Adrenal gland (tissue), 12 donors: Measurements from ENCODE around the gene CCDC28A. TPM values are rescaled to one million over a fixed set of nuclear protein-coding genes. Genes with fewer than 3 reads are reported as not detected.

Experiments
- DNase-seq, 7 donors: peaks; one replicate each; pipeline ENCODE4 v3.0.0-alpha.2; 2019 to 2020
- H3K27ac ChIP-seq, 5 donors: fragments of 200-600 bp; sonication (generic) in 4 of 5; 1 replicate in 3 of 5; 2 replicates in 2 of 5; pipeline versions ENCODE4 v1.5.1 to v1.8.0; 2016 to 2020; ENCODE audit warnings: mild to moderate bottlenecking in 1 of 5
- H3K27me3 ChIP-seq: fragments of 200-600 bp; 2 replicates; pipeline ENCODE4 v1.8.0; 2021
- H3K36me3 ChIP-seq, 2 donors: fragments of 200-600 bp; replicated peaks in 1 of 2; 1 replicate in 1 of 2; 2 replicates in 1 of 2; pipeline versions ENCODE4 v1.5.1 to v1.8.0; 2018 to 2022
- H3K4me1 ChIP-seq, 2 donors: fragments of 200-600 bp; replicated peaks in 1 of 2; 1 replicate in 1 of 2; 2 replicates in 1 of 2; pipeline versions ENCODE4 v1.5.1 to v1.8.0; 2018 to 2021
- H3K4me3 ChIP-seq, 4 donors: fragments of 200-600 bp; sonication (generic) in 3 of 4; one replicate each; pipeline ENCODE4 v1.5.1; 2016 to 2018
- H3K9me3 ChIP-seq, 3 donors: fragments of 200-600 bp; sonication (generic) in 1 of 3; replicated peaks in 1 of 3; 1 replicate in 2 of 3; 2 replicates in 1 of 3; pipeline versions ENCODE4 v1.5.1 to v1.8.0; 2016 to 2021
- POLR2A ChIP-seq, 2 donors: fragments of 450-650 bp; IDR thresholded peaks; one replicate each; pipeline ENCODE4 v1.6.1; 2017; ENCODE audit warnings: antibody characterized with exemption in 2 of 2, mild to moderate bottlenecking in 2 of 2, moderate library complexity in 1 of 2
- WGBS, 4 donors: extraction: QIAGEN DNeasy Blood & Tissue Kit in 2 of 4; methylation state at CpG; one replicate each; pipeline versions ENCODE4 v1.1.5 to v1.1.7; 2013 to 2017; 5-methylcytosine and 5-hydroxymethylcytosine counted together
- intact Hi-C, 2 donors: fragments of 100-400 bp; cut with DNase I; formaldehyde crosslinking; loops; one replicate each; pipeline versions ENCODE4 v1.14.1 to v1.15.0; 2022 to 2023
- polyA plus RNA-seq, 3 donors: library from polyadenylated mRNA; stranded (reverse); fragments of 200-250 nt in 2 of 3; fragments of 350-450 nt in 1 of 3; fragmentation: Illumina TruSeq in 1 of 3; extraction: RNeasy Lipid Tissue Mini Kit (QIAGEN cat#74804) in 1 of 3; gene quantifications; one replicate each; pipeline ENCODE4 v1.2.3, GENCODE V29; 2013 to 2014
- total RNA-seq, 9 donors: library from RNA; depleted of rRNA in 4 of 9; stranded (reverse); fragments of >200 nt in 4 of 9; fragments of 120-200 nt in 1 of 9; fragmentation: NEBNext Ultra II Directional in 1 of 9; extraction: Animal tissue kit (Norgen Biotek cat#: 25700) in 1 of 9; gene quantifications; one replicate each; pipeline versions ENCODE4 v1.1.0 to v1.2.4, GENCODE V29; 2013 to 2023
- TF ChIP-seq, protein P1 (sequence below), 6 experiments: fragments of 450-650 bp in 4 of 6; fragments of 200-600 bp in 2 of 6; sonication (generic) in 1 of 6; IDR thresholded peaks; 1 replicate in 5 of 6; 2 replicates in 1 of 6; pipeline versions ENCODE4 v1.5.1 to v1.8.0; 2016 to 2021; ENCODE audit warnings: antibody characterized with exemption in 6 of 6, mild to moderate bottlenecking in 2 of 6, moderate library complexity in 1 of 6
- donor health status: healthy with polysubstance abuse.
- donor health status: Bipolar disorder and iron deficiency.
- donor health status: DM: yes; HTN: yes; CAD: no.
- donor health status: DM: no; HTN: no; CAD: no.
- donor health status: DM: no; HTN: no; CAD: no.
- donor health status: DM: yes; HTN: yes; CAD: no.

CCDC28A gene
- total and polyA plus RNA-seq, 12 donors: 24.1 to 70.0 (median 44.2) TPM

DNA sequence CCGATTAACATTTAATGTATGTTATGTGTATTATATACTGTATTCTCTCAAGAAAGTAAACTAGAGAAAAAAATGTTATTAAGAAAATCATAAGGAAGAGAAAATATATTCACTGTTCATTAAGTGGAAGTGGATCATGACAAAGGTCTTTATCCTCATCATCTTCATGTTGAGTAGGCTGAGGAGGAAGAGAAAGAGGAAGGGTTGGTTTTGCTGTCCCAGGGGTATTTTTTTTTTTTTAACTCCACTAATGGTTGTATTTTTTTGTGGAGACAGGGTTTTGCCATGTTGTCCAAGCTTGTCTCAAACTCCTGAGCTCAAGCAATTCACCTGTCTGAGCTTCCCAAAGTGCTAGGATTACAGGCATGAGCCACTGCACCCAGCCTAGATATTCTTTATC, 33.3 kb downstream of the CCDC28A start:
- intact Hi-C loops: no loop called here
- WGBS, 4 donors: 87 to 100% (median 92%) methylated on average over 1 of the region's 1 CpG

DNA sequence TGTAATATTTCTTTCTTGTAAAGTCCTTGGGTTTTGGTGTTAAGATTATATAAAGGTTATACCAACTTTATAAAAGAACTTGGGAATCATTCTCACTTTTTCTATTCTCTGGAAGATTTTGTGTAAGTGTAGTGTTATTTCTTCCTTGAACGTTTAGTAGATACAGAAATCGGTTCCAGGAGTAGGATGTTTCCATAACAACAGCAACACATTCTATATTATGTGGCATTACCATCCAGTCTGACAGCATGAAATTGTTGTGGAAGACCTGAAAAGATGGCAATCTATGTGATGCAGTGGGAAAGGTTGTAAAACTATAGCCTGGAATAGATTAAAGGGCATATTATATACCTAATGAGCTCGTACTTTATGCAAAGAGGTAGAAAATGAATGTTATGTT, 36.1 kb downstream of the CCDC28A start:
- 81 to 89% (median 84%) methylated on average over 3 of the region's 3 CpGs for WGBS, 4 donors

More for the DNA sequence above, 33.3 kb downstream of the CCDC28A start:
- no peaks in the 10 kb centered on the region for H3K36me3 ChIP-seq
- H3K27me3 ChIP-seq: no peaks in the 10 kb centered on the region
- H3K27ac ChIP-seq: no peak overlapping the region
- no peaks in the 10 kb centered on the region for H3K4me1 ChIP-seq
- no peaks in the 10 kb centered on the region for H3K9me3 ChIP-seq
- no peak for TF ChIP-seq POLR2A (IDR thresholded peaks at IDR 0.05)
- TF ChIP-seq, protein P1, sequence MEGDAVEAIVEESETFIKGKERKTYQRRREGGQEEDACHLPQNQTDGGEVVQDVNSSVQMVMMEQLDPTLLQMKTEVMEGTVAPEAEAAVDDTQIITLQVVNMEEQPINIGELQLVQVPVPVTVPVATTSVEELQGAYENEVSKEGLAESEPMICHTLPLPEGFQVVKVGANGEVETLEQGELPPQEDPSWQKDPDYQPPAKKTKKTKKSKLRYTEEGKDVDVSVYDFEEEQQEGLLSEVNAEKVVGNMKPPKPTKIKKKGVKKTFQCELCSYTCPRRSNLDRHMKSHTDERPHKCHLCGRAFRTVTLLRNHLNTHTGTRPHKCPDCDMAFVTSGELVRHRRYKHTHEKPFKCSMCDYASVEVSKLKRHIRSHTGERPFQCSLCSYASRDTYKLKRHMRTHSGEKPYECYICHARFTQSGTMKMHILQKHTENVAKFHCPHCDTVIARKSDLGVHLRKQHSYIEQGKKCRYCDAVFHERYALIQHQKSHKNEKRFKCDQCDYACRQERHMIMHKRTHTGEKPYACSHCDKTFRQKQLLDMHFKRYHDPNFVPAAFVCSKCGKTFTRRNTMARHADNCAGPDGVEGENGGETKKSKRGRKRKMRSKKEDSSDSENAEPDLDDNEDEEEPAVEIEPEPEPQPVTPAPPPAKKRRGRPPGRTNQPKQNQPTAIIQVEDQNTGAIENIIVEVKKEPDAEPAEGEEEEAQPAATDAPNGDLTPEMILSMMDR (IDR thresholded peaks at IDR 0.05): no peak
- no peak overlapping the region for H3K4me3 ChIP-seq
- DNase-seq: no peak

DNA sequence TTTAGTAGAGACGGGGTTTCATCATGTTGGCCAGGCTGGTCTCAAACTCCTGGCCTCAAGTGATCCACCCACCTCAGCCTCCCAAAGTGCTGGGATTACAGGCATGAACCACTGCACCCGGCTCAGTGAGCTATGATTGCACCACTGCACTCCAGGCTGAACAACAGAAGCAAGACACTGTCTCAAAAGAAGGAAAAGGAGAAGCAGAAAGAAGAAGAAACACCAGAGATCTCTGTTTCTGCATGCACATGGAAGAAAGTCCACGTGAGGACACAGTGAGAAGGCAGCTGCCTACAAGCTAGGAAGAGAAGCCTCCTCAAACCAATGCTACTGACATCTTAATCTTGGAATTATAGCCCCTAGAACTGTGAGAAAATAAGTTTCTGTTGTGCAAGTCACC, 38.3 kb downstream of the CCDC28A start:
- Histone ChIP-seq H3K36me3 (no peaks in the 10 kb centered on the region), H3K9me3 (no peaks in the 10 kb centered on the region), H3K27me3 (no peaks in the 10 kb centered on the region), H3K4me3 (no peak overlapping the region), H3K4me1 (no peaks in the 10 kb centered on the region), H3K27ac (no peak overlapping the region)
- TF ChIP-seq, protein P1 (IDR thresholded peaks at IDR 0.05): no peak
- no peak for TF ChIP-seq POLR2A (IDR thresholded peaks at IDR 0.05)
- peak in 1 of 7 donors; percentile 4 for DNase-seq
- WGBS, 4 donors: 68 to 82% (median 77%) methylated on average over 3 of the region's 3 CpGs
- intact Hi-C loops: loop anchor here in 1 of 2 donors (5.0 to 10.0 kb wide), 2 partner anchors 175 to 553 kb away; partner anchors contain the start of gene REPS1

More for the DNA sequence above, 36.1 kb downstream of the CCDC28A start:
- no peaks in the 10 kb centered on the region for H3K27me3 ChIP-seq
- H3K36me3 ChIP-seq: no peaks in the 10 kb centered on the region
- H3K9me3 ChIP-seq: no peaks in the 10 kb centered on the region
- TF ChIP-seq, protein P1 (IDR thresholded peaks at IDR 0.05): no peak
- TF ChIP-seq POLR2A (IDR thresholded peaks at IDR 0.05): no peak
- DNase-seq: no peak
- H3K27ac ChIP-seq: no peak overlapping the region
- intact Hi-C loops: loop anchor here in 1 of 2 donors (5.0 to 10.0 kb wide), 2 partner anchors 178 to 555 kb away; partner anchors contain the start of gene REPS1
- no peak overlapping the region for H3K4me3 ChIP-seq
- H3K4me1 ChIP-seq: no peaks in the 10 kb centered on the region

DNA sequence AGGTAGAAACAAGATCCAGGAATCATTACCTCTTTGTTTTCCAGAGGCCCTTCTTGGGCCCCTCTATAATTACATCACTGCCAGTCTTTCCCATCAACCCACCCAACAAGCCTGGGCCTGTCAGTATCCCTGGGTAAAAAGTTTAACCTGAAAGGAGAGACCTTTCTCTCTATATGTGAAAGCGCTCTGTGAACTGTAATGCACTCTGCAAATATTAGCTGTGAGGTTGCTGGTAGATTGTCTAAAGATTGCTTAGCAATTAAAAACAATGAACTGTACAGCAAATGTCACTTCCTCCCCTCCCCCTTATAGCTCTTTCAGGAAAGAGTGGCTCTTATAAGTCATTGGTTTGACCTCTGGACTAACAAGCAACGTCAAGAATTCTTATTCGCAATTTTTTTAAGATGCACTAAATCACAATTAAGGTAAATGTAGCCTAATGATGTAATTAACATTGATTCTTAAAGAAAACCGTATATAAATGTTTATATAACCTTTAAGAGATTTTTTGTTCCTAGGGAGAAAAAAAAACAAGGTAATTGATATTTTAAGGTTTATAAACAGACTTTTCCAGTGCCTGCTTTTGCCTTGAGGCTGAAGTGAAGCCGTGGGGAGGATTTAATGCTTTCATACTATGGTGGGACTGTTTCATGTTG, 40.7 kb downstream of the CCDC28A start:
- Histone ChIP-seq H3K4me3 (no peak overlapping the region), H3K4me1 (no peaks in the 10 kb centered on the region), H3K36me3 (no peaks in the 10 kb centered on the region), H3K9me3 (no peaks in the 10 kb centered on the region), H3K27me3 (no peaks in the 10 kb centered on the region), H3K27ac (no peak overlapping the region)
- DNase-seq: no peak
- 57 to 63% (median 60%) methylated on average over 5 of the region's 5 CpGs for WGBS, 4 donors
- TF ChIP-seq, protein P1 (IDR thresholded peaks at IDR 0.05): no peak
- no peak for TF ChIP-seq POLR2A (IDR thresholded peaks at IDR 0.05)
- intact Hi-C loops: loop anchor here in 1 of 2 donors (5.0 to 10.0 kb wide), 2 partner anchors 173 to 550 kb away; partner anchors contain the start of gene REPS1
